GM10266 (cell line): ENCODE data around the gene GRK5.

Experiments
- DNase-seq: peaks from one replicate; pipeline ENCODE4 v3.0.0; 2012; ENCODE audit errors: extremely low spot score
- CTCF ChIP-seq: IDR thresholded peaks from 2 replicates; pipeline ENCODE4 v1.5.1; 2012; ENCODE audit warnings: mild to moderate bottlenecking, low read depth; ENCODE audit not compliant: control insufficient read depth, insufficient read depth; ENCODE audit errors: missing control alignments

GRK5 gene

DNA sequence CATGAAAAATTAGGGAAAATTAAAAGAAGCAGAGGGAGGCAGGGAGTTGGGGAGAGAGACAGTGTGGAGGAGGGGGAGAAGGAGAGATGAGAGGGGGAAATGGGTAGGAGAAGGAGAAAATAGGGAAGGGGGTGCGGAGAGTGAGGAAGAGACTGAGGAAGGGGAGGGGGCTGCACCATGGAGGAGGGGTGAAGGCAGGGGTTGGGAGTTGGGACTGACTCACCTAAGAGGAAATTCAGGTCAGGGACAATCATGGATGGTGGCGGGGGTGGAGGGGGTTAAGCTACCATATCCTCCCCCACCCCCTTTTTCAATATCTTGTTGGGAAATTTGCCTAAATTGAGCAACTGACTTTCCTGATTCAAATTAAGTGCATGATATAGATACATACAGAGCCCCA, 8.0 kb downstream of the GRK5 start:
- DNase-seq, result no peak
- no peak for TF ChIP-seq CTCF

- no peak for TF ChIP-seq CTCF
- no peak for DNase-seq
Observed at GRCh38 chr10:119216127-119216526, 8.8 kb downstream of the GRK5 start.

DNA sequence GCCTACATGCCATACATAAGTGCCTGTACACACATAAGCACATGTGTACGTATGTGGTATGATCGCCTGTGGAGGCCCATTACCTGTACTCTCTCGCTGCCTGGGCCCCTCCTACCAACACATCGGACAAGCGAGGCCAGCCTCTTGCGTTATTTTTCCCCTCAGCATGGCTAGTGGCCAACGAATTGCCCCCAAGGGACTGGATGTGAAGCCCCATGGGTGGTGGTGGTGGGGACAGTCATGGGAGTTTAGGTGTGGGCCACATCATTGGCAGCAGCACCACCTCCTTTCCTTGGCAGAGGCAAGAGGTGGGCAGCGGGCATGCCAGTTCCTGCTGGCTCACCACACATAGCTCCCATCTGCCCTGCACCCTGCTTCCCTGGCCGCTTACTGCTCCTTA, 10.0 kb downstream of the GRK5 start:
- TF ChIP-seq CTCF, result no peak
- DNase-seq, result no peak

DNA sequence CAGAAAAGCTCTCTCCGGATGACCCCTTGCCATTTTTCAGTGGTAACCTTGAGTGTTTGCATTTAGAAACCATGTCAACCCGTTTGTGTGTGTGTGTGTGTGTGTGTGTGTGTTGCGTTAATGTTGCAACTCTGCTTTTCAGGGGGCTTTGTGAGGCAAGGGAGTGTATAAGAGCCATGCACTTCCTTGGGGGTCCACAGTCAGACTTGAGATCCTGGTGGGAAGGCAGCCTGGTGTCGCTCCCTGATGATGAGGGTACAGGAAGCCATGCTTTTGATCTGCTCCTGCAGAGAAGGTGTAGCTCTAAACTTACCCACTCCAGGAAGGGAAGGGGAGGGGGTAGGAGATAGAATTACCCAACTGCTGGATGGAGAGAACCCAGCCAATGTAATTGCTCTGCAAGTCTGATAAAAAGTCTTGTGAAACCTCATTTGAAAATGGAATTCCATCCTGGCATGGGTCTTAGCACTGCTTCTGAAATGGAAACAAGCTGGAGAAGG, 10.7 kb downstream of the GRK5 start:
- DNase-seq, result no peak
- TF ChIP-seq CTCF, result no peak

DNA sequence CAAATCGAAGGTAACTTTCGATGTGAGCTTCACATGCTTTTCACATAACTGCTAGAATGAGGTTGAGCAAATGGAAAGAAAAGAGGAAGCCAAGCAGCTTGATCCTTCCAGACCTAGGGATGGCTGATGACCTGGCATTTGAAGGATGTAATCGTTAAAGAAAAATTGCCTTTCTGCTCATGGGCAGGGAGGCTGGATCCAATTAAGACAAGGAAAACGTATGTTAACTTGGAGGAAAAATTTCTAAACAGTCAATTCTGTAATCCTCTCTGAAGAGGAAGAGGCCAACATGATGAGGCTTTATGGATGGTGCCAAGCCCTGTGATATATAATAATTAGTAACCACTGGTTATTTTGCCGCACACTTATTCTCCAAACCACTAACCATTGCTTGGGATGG, 12.5 kb downstream of the GRK5 start:
- DNase-seq, result no peak
- TF ChIP-seq CTCF, result no peak

- TF ChIP-seq CTCF, result no peak
- no peak for DNase-seq
Observed at GRCh38 chr10:119221201-119221600, 13.8 kb downstream of the GRK5 start.

GRCh38 chr10:119221666-119222065, 14.3 kb downstream of the GRK5 start:
- DNase-seq, result no peak
- no peak for TF ChIP-seq CTCF
